GM19043 (cell line): ENCODE measurements around the gene TSFM.

ENCODE experiments used
- ATAC-seq: cut with Tn5 transposase; IDR thresholded peaks from one replicate; pipeline ENCODE4 v1.9.1; 2021; ENCODE audit warnings: low read depth; ENCODE audit not compliant: unreplicated experiment

TSFM gene

GRCh38 chr12:57782608-57783465 lies at the start of gene TSFM:
TSFM (plus strand) TSS chr12:57782787; CDS start chr12:57782802, 15 bp downstream.
- ATAC-seq = peak; percentile 88

DNA sequence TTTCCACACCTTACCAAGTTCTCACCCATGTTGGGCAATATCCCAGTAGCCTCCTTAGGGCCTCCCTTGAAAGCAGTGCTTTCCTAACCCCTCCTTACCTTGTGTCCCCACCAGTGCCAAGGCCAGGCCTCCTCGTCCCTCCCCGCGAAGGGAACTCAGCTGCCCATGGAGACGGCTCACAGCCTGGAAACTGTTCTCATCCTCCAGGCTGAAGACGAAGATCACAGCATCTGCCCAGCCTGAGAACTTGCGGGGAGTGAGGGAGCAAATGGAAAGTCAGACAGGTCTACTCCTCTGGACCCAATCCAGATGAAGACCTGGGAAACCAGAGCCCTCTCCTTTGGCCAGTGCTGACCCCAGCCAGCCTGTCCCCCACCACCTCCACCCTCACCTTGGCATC lies 48.7 kb upstream of the TSFM start:
- ATAC-seq = no peak

DNA sequence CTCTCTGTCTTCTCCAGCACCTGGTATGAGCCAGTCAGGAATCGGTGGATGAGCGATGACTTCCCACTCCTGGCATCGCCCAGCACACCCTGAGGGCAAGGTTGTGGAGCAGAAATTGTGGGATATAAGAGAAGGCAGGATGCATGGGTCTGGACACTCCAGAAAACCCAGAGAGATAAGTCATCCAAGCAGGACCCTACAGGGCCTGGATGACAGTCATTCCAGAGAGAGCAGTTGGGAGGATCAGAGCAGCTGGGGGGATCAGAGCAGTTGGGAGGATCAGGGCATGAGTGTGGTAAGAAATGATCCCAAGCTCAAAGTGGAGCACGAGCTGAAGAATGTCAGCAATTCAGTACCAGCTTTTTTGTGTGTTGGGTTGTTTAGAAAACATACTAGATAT lies 48.0 kb upstream of the TSFM start:
- no peak for ATAC-seq

GRCh38 chr12:57735198-57735855 lies 47.3 kb upstream of the TSFM start:
- no peak for ATAC-seq

DNA sequence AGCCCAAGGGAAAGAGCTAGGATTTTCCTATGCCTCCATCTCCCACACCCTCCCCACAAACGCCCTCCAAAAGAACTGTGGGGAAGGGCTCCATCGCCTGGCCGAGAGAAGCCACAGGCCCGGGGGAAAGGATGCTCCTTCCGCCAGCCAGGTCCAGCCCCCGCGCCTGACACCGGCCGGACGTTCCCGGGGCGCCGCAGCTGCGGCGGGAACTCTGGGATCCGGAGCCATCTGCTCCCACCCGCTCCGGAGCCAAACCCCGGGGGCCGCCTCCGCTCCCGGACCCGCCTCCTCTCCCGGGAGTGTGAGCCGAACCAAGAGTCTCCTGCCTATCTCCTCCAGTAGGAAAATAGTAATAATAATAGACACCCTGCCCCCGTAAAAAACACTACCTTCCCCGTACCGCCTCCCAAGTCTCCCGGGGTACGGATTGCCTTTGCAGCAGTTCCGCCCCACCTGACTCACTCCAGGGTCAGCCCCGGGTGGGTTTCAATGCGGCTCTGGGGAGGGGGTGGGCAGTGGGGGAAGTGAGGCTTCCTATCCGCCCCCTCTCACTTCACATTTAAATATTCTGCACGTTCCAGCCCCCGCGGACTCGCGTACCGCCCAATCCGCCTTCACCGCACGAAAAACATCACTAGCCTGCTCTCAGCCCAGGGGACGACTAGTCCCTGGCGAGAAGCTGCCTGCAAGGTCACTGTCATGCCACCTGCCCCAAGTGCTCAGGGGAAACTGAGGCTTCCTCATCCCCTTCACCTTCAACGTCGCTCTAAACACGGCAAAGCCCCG lies 46.4 kb upstream of the TSFM start:
- no peak for ATAC-seq

- ATAC-seq = no peak
Observed at GRCh38 chr12:57736741-57737466, 45.7 kb upstream of the TSFM start.

- no peak for ATAC-seq
Observed at GRCh38 chr12:57737467-57738460, 44.8 kb upstream of the TSFM start.

DNA sequence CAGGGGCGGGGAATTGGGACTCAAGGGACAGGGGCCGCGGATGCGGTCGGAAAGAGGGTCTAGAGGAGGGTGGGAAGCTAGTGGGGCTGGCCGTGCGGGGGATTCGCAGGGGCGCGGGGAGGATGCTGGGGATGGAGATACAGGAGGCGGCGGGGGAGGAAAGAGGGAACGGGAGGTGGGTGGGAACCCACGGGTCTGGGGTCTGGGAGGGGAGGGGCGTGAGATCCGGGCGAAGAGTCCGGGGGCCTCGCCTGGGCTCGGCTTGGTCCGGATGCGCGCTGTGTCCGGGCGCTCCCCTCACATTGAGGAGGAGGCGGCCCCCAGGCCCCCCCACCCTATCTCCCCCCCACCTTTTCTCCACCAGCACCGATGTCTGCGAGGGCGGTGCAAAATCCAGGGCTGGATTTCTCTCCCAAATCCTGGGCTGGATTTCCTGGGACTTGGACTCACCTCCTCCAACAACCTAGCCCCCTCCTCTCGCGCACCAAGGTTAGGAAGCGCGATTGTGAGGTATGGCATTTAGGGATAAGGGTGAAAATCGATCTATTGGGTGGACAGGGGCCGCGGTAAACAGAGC lies 43.8 kb upstream of the TSFM start, which contains the start of gene AGAP2:
TSS of gene AGAP2 (minus strand) at position 82 of the 577 bp plus-strand sequence. CDS start 496 bp downstream, outside the sequence.
- ATAC-seq = no peak

DNA sequence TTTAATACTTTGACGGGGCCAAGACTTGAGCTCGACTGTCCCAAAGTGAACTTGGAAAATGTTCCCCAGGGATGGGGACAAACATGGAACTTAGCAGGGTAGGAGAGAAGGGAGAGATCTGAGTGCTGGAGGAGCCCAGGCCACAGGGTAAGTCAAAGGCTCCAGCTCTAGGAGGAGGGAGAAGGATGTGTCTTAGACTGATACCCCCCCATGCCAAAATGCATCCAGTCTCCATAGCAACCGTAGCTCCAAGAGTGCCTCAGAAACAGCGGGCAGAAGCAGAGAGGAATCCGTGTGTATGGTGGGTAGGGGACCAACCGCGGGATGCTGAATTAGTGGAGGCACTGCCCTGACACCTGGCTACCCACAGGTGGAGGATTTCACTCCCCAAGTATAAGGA lies 43.2 kb upstream of the TSFM start:
- ATAC-seq = no peak

- no peak for ATAC-seq
Observed at GRCh38 chr12:57739914-57740538, 42.6 kb upstream of the TSFM start.

DNA sequence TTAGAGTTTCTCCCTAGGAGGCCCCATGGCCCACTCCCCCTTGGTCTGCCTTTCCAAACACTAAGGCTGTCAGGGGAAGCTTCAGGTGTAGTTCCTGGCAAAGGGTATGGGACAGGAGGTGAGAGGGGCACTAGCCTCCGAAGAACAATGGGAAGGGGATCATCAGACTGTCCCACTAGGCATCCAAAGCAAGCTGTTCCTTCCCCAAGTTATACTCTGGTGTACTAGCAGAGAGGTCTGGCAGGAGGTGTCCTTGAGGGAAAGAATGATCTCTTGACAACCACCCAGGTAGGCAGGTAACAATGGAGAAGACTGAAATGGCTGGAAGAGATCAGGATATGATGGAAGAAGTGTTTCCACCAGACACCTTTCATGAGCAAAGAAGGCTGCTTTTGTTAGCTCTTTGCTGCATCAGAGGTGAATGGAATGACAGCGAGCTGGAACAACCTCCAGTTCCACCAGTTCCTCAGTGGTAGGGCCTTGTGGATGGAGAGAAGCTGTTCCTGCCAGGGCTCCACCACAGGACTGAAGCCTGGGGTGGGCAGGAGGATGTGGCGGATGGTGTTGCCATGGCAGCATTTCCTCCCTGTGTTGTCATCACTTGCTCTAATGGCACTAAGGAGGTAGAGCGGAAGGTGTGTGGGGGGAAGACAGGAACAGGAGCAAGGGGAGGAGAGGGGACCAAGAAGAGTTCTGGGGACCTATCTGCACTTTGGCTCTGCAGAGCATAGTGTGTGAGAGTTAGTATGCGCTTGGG lies 41.8 kb upstream of the TSFM start:
- peak; percentile 44 for ATAC-seq

- no peak for ATAC-seq
Observed at GRCh38 chr12:57741413-57741789, 41.2 kb upstream of the TSFM start.

- ATAC-seq = peak; percentile 57
Observed at GRCh38 chr12:57741844-57742738, 40.5 kb upstream of the TSFM start.

DNA sequence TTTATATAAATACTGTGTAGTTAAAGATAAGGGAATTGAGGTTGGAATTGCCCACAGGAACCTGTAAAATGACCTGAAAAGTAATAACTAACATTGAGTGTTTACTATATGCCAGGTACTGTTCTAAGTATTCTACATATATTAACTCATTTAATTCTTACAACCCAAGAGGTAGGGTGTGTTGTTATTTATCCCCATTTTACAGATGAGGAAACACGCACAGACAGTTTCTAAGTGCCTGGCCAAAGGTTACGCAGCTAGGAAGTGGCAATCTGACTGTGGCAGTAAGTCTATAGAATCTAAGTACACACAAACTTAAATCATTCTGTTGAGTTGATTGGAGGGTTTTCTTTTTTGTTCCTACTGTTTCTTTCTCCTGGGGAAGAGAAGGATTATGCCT lies 38.8 kb upstream of the TSFM start:
- ATAC-seq = no peak

DNA sequence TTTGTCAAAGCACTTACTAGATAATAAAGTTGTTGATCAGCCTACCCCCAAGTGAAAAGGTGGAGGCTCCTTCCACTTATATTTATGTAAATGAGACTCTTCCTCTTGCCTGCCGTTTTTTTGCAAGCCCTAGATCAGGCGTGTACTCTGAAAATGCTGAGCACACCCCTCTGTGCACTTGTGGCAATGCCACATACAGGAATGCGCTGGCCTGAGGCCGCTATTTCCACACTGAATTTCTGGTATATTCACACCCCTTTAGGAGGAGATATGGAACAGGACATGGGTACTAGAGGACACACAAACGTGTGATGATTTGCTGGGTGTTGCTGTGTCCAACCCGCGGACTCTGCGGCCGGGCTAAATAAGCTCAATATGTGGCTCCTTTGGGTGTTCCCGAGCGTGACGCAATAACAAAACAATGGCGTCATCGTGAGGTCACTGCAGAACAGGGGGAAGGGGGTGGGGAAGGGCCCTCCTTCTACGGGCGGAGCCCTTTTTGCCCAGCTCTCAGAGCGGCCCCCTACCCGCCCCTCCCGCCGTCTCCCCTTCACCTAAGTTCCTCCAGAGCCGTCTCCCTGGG lies 38.3 kb upstream of the TSFM start:
- peak; percentile 39 for ATAC-seq

DNA sequence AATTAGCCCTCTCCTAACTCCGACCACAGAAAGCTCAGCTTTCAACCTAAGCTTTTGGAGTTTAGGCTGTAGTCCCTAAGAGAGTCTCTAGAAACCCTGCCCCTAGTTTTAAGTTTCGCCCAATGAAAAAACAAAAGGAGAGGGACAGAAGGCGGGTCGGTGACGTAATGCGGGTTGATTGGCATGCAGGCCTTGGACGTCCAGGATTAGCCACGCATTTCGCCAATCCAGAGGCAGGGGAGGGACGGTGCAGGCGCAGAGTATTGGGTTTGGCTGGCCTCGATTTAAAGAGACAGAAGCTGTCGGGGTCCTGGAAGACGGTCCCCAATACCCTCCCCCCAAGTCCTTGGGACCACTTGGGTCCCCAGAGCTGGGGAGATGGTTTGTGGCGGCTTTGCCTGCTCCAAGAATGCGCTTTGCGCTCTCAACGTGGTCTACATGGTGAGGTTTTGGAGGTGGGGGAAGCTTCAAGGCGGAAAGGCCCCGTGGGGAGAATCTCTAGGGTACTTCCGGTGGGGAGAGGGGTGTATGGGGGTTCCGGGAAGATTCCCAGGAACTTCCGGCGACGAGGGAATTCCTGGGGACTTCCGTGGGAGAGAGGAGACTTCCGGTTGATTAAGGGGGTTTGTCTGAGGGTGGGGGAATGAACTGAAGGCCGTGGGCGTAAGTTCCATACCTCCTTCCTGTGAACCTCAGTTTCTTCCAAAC lies 37.7 kb upstream of the TSFM start, which contains the start of gene TSPAN31:
TSS of gene TSPAN31 (plus strand) at position 263 of the 708 bp plus-strand sequence. CDS start at position 379, 116 bp downstream.
- peak; percentile 78 for ATAC-seq
